Measurements from ENCODE around the gene MAEA. TPM values are rescaled to one million over a fixed set of nuclear protein-coding genes. Genes with fewer than 3 reads are reported as not detected.
A peak's percentile ranks its signal among the peaks of the same experiment; 100 is the strongest.

MAEA gene
- total and polyA plus RNA-seq, 2 of the 8 experiments (the other 6 are each of a cell fraction or from before 2014, with no cell fraction given): 75.8 to 133 TPM

- TF ChIP-seq EP300 (IDR thresholded peaks at IDR 0.05; ENCODE audit: borderline replicate concordance in 1 of 2, low read depth in 2 of 2, low read length in 2 of 2) (no peak), USF2 (IDR thresholded peaks at IDR 0.05; ENCODE audit: low read length) (no peak), SRF (IDR thresholded peaks at IDR 0.05; ENCODE audit: low read depth, low read length) (no peak), BCL11A (IDR thresholded peaks at IDR 0.05; ENCODE audit: low read depth in 2 of 2, low read length in 2 of 2) (no peak), MAFK (IDR thresholded peaks at IDR 0.05; ENCODE audit: low read depth, low read length) (no peak), SAP30 (IDR thresholded peaks at IDR 0.05; ENCODE audit: insufficient read depth, insufficient replicate concordance, low read length) (no peak), BRCA1 (IDR thresholded peaks at IDR 0.05; ENCODE audit: low read depth, low read length) (no peak), RNF2 (IDR thresholded peaks at IDR 0.05; ENCODE audit: borderline replicate concordance, low read depth, low read length, missing control alignments, poor library complexity, severe bottlenecking) (peak; percentile 24), TAF1 (IDR thresholded peaks at IDR 0.05; ENCODE audit: low read depth, low read length) (0 out of 2 replicates have a peak, but pooled peaks have one; percentile 66), TAF7 (optimal IDR thresholded peaks at IDR 0.05; ENCODE audit: borderline replicate concordance, low read depth, low read length) (peak; percentile 19), NANOG (IDR thresholded peaks at IDR 0.05; ENCODE audit: insufficient read depth, low read depth, low read length, poor library complexity, severe bottlenecking) (no peak), ATF3 (IDR thresholded peaks at IDR 0.05; ENCODE audit: insufficient read depth, low read depth, low read length) (no peak), CTBP2 (IDR thresholded peaks at IDR 0.05; ENCODE audit: borderline replicate concordance, insufficient read depth, insufficient read length, low read length) (no peak), ZNF274 (IDR thresholded peaks at IDR 0.05; ENCODE audit: borderline replicate concordance, extremely low read depth, low read length) (no peak), CTCF (IDR thresholded peaks at IDR 0.05; ENCODE audit: control extremely low read depth in 1 of 3, insufficient read depth in 1 of 3, low read depth in 1 of 3, low read length in 3 of 3) (no peak), ATF2 (IDR thresholded peaks at IDR 0.05; ENCODE audit: low read length) (no peak)
These were observed 40.5 kb upstream of the MAEA start (continued) for GRCh38 chr4:1249148-1249730.

Measured in H1 (cell line).